GM20431 (cell line): ENCODE results near the gene STEAP2.

Source experiments
- in situ Hi-C: fragments of 300-500 bp; cut with MseI, MboI; formaldehyde crosslinking; loops from one replicate; pipeline ENCODE4 v1.15.0; 2020; ENCODE audit warnings: low sequenced_read_pairs; ENCODE audit not compliant: unreplicated experiment

The STEAP2 gene

DNA sequence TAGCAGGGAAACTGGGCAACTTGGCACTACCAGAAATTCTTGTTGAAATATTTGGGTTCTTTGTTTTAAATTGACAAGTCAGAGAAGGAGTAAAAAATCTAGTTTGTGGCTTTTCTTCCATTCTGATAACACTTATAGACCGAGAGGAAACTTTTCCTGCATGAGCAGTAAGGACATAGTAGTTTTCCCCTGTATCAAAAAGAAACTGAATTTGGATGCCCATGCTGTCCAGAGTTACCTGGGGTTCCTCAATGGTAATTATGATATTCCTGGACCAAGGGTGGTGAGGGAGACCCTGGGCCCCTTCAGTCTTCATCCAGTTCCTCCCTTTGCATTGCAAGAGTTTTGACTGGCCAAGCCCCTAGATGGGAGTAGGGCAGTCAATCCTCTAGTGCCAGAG lies 19.9 kb upstream of the STEAP2 start:
- in situ Hi-C loops, result no loop called here

DNA sequence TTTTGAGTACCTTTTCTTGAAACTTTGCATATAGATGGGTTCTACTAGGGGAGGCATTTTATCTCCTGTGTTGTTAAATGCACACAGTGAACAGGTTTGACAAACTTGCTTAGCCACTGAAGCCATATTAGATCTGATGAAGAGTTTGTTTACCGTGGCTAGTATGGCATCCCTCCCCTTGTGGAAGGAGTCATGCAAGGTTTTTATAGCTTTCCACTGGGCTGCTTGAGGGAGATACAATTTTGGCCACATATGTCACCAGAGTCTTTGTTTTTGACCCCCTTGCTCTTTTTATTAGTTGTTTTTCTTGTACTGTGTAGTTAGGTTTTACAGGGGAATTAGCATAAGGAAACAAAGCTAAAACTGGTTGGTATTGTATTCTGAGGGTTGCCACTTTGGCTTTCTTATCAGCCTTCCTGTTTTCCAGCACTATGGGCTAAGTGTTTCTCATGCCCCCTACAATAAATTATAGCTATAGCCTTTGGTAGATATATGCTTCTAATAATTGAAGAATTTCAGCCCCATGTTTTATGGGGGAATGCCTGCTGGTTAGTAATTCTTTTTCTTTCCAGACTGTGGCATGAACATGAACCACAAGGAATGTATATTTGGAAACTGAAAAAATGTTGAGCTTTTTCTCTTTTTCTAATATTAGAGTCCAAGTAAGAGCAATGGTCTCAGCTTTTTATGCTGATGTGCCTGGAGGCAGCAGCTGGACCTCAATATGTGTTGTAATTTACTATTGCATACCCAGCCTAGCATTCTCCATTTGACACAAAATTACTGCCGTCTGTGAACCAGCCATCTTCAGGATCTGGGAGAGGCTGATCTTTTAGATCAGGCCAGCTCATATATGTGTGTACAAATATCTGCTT lies 18.4 kb upstream of the STEAP2 start:
- in situ Hi-C loops, result no loop called here

DNA sequence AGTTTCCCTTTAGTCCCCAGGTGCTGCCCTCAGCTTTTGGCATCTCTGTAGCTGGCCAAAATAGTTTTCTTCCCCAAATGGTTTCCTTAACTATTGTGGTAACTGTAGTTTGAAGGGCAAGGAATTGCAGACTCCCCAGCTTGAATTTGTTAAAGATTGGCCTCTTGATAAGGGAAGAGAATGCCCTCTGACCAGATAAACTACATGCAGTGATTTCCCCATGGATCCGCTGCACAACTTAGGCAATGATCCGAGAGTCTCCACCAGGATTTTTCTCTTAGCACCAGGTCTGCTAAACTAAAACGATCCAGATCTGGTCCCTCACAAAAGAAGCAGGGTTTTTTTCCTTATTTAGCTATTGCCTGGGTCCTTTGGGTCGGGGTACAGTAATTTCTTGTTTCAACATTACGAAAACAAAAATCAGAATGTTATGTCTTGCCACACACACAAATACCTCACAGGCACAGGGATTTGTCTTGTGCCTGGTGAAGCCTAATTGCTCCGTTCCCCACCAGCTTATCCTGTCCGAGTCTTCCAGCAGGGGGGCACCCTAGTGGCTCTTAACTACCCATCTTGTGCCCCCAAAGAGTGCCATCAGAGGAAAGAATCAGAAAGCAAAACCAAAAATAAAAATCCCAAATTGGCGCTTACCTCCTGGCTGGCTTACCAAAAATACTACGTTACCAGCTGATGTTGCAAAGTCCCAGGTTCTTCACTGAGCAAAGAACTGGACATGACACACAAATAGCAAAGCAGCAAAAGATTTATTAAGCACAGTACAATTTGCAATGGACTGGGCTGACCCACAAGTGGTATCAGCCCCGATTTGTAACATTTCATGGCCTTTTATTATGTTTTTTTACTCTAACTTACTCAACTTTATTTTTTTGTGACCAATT lies 16.4 kb upstream of the STEAP2 start:
- in situ Hi-C loops, result no loop called here

DNA sequence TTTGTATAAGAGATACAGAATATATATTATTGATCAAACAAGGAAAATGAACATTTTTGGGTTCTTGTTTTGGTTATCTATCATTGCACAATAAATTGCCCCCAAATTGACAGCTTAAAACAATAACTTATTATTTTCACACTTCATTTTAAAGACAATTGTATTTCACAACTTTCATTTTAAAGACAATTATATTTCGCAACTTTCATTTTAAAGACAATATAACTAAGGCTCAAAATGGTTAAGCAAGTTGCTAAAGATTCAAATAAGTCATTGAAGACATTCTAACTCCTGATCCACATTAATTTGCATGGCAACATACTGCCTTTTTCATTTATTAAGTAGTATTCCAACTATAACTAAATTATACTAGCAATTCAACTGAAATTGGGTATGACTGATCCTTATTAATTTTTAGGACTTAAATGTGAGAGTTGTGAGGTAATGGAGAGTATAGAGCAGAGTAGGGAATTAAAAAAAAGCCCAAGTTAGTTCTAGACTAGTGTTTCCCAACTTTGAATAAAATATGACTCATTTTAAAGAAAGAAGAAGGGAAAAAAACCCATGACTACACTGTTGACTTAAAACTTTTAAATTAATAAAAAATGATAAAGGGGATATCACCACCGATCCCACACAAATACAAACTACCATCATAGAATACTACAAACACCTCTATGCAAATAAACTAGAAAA lies 9.9 kb upstream of the STEAP2 start:
- in situ Hi-C loops, result loop anchor here (25.0 kb wide), 1 partner anchor 661 kb away; no protein-coding TSS in a partner anchor

DNA sequence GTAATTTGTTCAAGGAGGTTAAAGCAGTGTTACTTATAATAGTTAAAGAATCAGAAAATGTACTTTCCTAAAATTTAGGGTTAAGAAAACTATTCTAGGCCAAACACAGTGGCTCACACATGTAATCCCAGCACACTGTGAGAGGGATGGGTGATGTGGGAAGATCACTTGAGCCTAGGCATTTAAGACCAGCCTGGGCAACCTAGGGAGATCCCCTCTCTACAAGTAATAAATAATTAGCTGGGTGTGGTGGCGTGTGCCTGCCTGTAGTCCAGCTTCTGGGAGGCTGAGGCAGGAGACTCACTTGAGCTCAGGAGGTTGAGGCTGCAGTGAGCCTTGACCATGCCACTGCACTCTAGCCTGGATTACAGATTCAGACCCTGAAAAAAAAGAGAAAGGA lies 3.6 kb upstream of the STEAP2 start:
- in situ Hi-C loops, result loop anchor here (25.0 kb wide), 1 partner anchor 654 kb away; no protein-coding TSS in a partner anchor

DNA sequence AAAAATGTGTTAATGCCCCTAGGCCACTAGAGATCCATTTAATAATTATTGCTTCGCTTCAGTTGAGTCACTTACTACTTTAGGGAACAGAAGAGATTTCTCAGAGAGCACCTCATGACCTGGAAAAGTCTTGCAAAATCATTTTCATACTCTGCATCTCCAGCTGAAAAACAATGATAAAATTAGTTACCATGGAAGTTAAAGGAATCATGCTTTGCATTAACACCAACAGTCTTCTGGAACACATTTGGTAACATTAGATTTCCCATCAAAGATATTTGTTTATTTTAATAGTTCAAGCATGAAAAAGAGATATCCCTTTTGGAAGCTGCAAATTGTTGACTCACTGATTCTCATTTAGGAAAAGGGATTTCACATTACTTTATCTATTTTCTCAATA lies 1.8 kb upstream of the STEAP2 start:
- in situ Hi-C loops, result loop anchor here (25.0 kb wide), 1 partner anchor 653 kb away; no protein-coding TSS in a partner anchor

DNA sequence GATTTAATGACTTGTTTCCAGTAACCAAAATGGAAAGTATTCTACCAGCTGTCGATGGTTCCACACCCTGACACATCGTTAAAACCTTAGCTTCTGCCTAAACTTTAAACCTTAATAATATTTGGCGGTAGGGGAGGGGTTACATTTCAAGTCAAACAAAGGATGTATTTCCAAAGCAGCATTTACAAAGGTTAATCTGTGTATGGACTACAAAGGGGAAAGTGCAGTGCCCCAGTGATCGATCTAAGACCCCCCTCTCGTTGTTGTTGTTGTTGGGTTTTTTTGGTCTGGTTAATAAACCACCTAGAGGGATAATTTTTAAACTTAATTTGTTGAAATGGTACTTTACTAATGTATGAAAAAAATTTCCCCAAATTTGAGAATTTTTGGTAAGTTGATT lies 1.1 kb upstream of the STEAP2 start:
- in situ Hi-C loops, result loop anchor here (25.0 kb wide), 1 partner anchor 652 kb away; no protein-coding TSS in a partner anchor

DNA sequence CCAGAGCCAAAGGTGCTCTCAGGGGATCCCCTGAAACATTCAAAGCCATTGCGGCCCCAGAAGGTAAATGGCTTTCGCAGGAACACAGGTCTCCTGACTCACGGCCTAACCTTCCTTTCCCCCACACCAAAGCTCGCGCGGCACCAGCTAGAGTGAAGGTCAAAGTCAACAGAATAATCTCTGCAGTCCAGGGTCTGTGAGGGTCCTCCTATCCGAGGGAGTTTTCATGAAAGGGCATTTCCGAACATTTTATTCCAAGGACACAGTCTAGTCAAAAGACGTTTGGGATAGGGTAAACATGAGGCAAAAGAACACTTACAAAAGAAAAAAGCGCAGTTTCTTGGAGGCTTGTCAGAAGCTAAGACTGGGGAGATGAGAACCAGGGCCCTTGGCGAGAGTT lies 559 bp upstream of the STEAP2 start:
- in situ Hi-C loops, result loop anchor here (25.0 kb wide), 1 partner anchor 651 kb away; no protein-coding TSS in a partner anchor

DNA sequence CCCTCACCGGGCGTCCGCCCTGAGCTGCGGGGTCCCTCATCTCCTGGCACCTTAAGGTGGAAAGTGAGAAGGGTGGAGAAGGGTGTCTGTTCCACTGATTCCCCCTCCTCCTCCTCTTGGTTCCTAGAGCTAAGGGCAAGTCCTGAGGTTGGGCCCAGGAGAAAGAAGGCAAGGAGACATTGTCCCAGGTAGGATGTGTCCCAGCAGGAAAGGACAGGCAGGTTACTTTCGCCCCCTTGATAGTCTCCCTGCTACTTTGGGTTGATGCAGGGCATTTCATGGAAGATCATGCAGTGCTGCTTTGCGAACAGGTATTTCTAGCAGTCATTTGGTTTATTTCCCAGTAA lies 582 bp downstream of the STEAP2 start:
- in situ Hi-C loops, result loop anchor here (25.0 kb wide), 1 partner anchor 650 kb away; no protein-coding TSS in a partner anchor

DNA sequence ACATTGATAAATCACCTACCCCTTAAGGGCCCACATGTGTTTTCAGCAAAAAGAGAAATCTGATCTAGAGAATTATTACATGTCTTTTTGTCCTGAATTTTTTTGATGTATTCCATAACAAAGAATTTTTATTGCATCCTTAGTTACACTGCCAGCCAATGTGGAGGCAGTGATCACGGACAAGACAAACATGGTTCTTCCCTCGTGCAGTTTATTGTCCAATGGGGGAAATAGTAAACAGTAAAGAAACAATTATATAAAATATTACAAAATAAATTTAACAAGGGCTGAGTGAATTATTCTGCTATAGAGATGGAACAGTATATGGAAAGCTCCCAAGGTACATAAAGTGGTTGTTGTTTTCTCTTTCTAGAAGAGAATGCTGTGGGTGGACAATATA lies 2.0 kb downstream of the STEAP2 start:
- in situ Hi-C loops, result loop anchor here (25.0 kb wide), 1 partner anchor 649 kb away; no protein-coding TSS in a partner anchor

DNA sequence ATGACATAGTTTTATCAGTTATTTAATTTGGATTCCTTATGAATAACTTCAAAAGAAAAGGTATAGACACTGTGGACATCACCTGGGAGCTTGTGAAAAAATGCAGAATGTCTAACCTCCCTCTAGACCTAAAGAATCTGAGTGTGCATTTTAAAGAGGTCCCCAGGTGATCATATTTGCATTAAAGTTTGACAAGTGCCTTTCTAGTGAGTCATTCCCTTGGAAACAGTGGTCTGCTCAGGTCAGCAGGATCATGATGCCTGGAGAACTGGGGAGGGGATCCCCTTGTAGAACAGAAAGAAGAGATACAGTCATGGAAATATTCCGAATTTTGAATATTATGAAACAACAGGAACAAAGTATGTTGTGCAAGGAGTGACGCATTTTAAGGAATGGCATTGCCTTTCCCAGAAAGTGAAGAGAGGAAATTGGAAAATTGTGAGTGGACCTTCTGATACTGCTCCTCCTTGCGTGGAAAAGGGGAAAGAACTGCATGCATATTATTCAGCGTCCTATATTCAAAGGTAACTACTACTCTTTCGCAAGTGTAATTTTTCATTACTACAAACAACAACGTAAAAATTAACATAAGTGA lies 4.6 kb downstream of the STEAP2 start:
- in situ Hi-C loops, result loop anchor here (25.0 kb wide), 1 partner anchor 646 kb away; no protein-coding TSS in a partner anchor

DNA sequence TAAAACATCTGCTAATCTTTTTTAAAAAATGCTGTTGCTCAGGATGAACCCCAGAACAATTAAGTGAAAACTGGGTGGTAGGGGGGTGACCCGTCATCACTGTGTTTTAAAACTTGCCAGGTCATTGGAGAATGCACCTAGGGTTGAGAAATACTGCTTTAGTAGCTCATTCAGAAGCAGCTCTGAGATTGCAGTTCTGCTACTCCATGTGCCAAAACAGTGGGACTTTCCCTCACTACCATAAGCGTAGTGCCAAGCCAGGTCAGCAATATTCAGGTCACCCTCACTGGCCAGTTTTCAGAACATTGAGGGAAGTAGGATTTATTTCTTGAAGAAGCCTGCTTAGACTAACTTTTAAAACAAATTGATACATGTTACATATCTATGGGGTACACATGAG lies 5.2 kb downstream of the STEAP2 start:
- in situ Hi-C loops, result loop anchor here (25.0 kb wide), 1 partner anchor 646 kb away; no protein-coding TSS in a partner anchor

DNA sequence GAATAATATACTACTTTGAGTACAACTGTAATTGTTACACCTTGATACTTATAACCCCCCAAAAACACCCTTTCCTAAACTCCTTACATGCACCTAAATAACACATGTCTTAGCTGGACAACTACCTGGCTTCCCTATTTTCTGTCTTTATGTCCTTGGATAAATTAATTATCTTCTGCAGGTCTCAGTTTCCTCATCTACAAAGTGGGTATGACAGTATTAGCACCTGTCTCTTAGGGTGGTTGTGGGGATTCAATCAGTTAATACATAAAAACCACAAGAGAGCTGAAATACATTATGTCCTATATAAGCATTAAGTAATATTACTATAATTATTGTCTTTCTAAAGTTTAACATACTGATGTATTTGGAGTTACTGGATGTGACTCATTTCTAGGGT lies 10.8 kb downstream of the STEAP2 start:
- in situ Hi-C loops, result loop anchor here (25.0 kb wide), 1 partner anchor 640 kb away; no protein-coding TSS in a partner anchor

DNA sequence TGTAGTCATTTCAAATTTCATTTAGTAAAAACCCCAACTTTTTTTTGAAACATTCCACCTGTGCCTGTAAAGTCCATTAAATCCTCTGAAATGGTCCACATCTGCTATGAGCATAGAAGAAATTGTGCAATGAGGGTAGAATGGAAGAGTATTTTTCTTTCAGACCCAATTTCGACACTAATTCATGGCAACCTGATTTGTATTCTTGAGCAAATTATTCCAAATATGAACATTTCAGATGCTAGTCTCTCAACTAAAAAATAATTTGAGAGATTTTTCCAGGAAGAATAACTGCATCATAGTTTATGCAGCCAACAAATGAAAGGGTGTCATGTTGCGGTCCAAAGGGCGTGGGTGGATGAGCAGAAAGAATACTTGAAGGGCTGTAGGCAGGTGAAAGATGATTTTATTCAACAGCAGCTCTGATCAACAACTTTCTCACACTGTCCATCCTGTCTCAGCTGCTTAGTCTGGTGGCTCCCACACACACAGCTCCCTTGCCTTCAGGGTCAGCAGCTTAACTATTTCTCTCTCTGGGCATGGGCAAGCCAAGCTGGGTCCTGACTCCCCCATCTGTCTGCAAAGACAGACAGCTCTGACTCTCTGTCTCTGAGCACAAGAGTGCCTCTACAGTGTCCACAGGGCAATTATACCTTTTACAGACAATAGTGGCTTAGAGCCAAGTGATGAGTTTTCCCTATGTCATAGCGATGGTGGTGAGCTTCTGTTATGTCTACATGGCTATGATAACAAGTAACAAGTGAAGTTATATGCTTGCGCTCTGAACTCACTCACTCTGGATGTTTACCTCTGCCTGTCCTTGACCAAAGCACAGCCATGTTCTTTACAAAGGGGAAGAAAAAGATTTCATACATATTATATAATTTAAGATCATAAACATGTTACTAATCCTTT lies 11.5 kb downstream of the STEAP2 start:
- in situ Hi-C loops, result loop anchor here (25.0 kb wide), 1 partner anchor 639 kb away; no protein-coding TSS in a partner anchor

DNA sequence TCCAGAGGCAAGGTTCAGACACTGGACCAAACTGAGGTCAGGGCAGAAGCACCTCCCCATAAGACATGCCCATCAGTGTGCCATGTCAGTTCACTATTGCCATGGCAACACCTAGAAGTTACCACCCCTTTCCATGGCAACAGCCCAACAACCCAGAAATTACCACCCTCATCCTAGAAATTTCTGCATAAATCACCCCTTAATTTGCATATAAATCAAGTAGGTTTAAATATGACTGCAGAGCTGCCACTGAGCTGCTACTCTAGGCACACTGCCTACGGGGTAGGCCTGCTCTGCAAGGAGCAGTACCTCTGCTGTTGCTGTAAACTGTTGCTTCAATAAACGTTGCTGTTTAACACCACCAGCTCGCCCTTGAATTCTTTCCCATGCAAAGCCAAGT lies 12.7 kb downstream of the STEAP2 start:
- in situ Hi-C loops, result loop anchor here (25.0 kb wide), 1 partner anchor 638 kb away; no protein-coding TSS in a partner anchor

DNA sequence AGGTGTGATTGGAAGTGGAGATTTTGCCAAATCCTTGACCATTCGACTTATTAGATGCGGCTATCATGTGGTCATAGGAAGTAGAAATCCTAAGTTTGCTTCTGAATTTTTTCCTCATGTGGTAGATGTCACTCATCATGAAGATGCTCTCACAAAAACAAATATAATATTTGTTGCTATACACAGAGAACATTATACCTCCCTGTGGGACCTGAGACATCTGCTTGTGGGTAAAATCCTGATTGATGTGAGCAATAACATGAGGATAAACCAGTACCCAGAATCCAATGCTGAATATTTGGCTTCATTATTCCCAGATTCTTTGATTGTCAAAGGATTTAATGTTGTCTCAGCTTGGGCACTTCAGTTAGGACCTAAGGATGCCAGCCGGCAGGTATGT lies 13.6 kb downstream of the STEAP2 start:
- in situ Hi-C loops, result no loop called here

DNA sequence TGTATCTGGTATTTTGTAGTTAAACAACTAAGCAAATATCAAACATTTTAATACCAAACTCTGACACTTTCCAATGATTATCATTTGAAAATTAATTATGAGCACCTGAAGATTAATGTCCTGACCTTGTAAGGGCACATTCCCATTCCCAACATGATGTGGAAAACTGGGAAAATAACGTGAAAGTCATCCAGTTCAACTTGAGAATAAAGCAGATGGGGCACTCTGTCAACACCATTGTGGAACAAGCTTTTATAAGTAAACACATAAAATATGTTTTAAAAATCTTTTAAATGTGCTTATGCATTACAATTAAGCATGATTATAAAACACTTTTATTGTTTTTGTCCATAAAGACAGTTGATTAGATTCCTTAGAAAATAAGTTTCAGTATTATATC lies 14.1 kb downstream of the STEAP2 start:
- in situ Hi-C loops, result no loop called here

DNA sequence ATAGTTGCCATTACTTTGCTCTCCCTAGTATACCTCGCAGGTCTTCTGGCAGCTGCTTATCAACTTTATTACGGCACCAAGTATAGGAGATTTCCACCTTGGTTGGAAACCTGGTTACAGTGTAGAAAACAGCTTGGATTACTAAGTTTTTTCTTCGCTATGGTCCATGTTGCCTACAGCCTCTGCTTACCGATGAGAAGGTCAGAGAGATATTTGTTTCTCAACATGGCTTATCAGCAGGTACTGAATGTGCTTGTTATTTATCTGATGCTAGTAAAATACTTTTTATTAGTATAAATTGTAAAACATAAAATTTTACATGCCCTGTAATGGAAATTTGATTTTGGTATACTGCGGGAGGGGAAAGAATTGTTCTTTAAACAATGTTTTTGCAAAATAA lies 15.7 kb downstream of the STEAP2 start:
- in situ Hi-C loops, result no loop called here
